NB4 (cell line): ENCODE data around the gene FRMPD3.

Experiments used
- CTCF ChIP-seq: IDR thresholded peaks from one replicate; pipeline ENCODE4 v1.5.1; 2012; ENCODE audit warnings: low read depth, low read length
- POLR2A ChIP-seq: IDR thresholded peaks from 2 replicates; pipeline ENCODE4 v1.6.1; 2011; ENCODE audit warnings: mild to moderate bottlenecking; ENCODE audit not compliant: insufficient read length; ENCODE audit errors: extremely low read depth

GRCh38 chrX:107440692-107441091, 8.8 kb upstream of the FRMPD3 start:
- TF ChIP-seq POLR2A (no peak), CTCF (no peak)
